Nephron progenitor cell (in vitro differentiated cells): ENCODE data around the gene SPAG16.

Experiments
- DNase-seq: peaks from one replicate; pipeline ENCODE4 v3.0.0; 2021
- H3K27ac Mint-ChIP-seq: 2 replicates; pipeline ENCODE4 v1.8.0; 2021; ENCODE audit warnings: mild to moderate bottlenecking, moderate library complexity, mixed read lengths
- H3K27me3 Mint-ChIP-seq: 2 replicates; pipeline ENCODE4 v1.8.0; 2021; ENCODE audit warnings: mild to moderate bottlenecking, low read depth, mixed read lengths; ENCODE audit not compliant: poor library complexity
- H3K36me3 Mint-ChIP-seq: 2 replicates; pipeline ENCODE4 v1.8.0; 2021; ENCODE audit warnings: low read depth, mixed read lengths
- H3K4me1 Mint-ChIP-seq: 2 replicates; pipeline ENCODE4 v1.8.0; 2021; ENCODE audit warnings: mixed read lengths
- H3K4me3 Mint-ChIP-seq: 2 replicates; pipeline ENCODE4 v1.8.0; 2021; ENCODE audit warnings: mild to moderate bottlenecking, moderate library complexity, mixed read lengths
- H3K9me3 Mint-ChIP-seq: 2 replicates; pipeline ENCODE4 v1.8.0; 2021; ENCODE audit warnings: mild to moderate bottlenecking, moderate library complexity, mixed read lengths
- TF ChIP-seq, protein P1 (sequence below): fragments of 200-600 bp; sonication (generic); IDR thresholded peaks from 2 replicates; pipeline ENCODE4 v1.5.0; 2021; ENCODE audit warnings: antibody characterized with exemption

The SPAG16 gene

GRCh38 chr2:214311031-214311533, 1026.8 kb downstream of the SPAG16 start:
- no peaks in the 10 kb centered on the region for H3K4me1 Mint-ChIP-seq
- DNase-seq, result no peak

GRCh38 chr2:214311931-214312749, 1027.9 kb downstream of the SPAG16 start:
- TF ChIP-seq, protein P1, sequence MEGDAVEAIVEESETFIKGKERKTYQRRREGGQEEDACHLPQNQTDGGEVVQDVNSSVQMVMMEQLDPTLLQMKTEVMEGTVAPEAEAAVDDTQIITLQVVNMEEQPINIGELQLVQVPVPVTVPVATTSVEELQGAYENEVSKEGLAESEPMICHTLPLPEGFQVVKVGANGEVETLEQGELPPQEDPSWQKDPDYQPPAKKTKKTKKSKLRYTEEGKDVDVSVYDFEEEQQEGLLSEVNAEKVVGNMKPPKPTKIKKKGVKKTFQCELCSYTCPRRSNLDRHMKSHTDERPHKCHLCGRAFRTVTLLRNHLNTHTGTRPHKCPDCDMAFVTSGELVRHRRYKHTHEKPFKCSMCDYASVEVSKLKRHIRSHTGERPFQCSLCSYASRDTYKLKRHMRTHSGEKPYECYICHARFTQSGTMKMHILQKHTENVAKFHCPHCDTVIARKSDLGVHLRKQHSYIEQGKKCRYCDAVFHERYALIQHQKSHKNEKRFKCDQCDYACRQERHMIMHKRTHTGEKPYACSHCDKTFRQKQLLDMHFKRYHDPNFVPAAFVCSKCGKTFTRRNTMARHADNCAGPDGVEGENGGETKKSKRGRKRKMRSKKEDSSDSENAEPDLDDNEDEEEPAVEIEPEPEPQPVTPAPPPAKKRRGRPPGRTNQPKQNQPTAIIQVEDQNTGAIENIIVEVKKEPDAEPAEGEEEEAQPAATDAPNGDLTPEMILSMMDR, result no peak
- peaks cover 4% of the 10 kb centered on the region for H3K9me3 Mint-ChIP-seq
- no peaks in the 10 kb centered on the region for H3K36me3 Mint-ChIP-seq
- no peaks in the 10 kb centered on the region for H3K4me1 Mint-ChIP-seq
- no peak overlapping the region for H3K4me3 Mint-ChIP-seq
- H3K27me3 Mint-ChIP-seq, result no peaks in the 10 kb centered on the region
- no peak overlapping the region for H3K27ac Mint-ChIP-seq
- no peak for DNase-seq

More at GRCh38 chr2:214311031-214311533, 1026.8 kb downstream of the SPAG16 start:
- no peak overlapping the region for H3K27ac Mint-ChIP-seq
- peaks cover 14% of the 10 kb centered on the region for H3K9me3 Mint-ChIP-seq
- TF ChIP-seq, protein P1, result no peak
- no peaks in the 10 kb centered on the region for H3K36me3 Mint-ChIP-seq
- H3K27me3 Mint-ChIP-seq, result no peaks in the 10 kb centered on the region
- no peak overlapping the region for H3K4me3 Mint-ChIP-seq

- Mint-ChIP-seq H3K4me1 (no peaks in the 10 kb centered on the region), H3K4me3 (no peak overlapping the region), H3K36me3 (no peaks in the 10 kb centered on the region), H3K9me3 (no peaks in the 10 kb centered on the region), H3K27ac (no peak overlapping the region), H3K27me3 (no peaks in the 10 kb centered on the region)
- DNase-seq, result no peak
- TF ChIP-seq, protein P1, result no peak
These were observed 1031.1 kb downstream of the SPAG16 start for GRCh38 chr2:214315324-214315723.

DNA sequence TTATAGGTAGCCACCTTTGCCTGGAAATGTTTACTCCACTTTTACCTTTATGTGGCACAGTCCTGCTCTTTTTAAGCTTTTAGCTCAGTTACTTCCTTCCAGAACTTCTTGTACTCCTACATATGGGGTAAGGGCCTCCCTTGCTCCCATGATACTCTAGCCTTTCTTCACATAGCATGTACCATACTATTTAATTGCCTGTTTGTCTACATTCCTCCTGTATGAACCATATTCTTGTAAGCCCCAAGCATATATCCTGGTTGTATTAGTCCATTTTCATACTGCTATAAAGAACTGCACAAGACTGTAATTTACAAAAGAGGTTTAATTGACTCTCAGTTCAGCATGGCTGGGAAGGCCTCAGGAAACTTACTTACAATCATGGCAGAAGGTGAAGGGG, 1035.9 kb downstream of the SPAG16 start:
- Mint-ChIP-seq H3K27me3 (no peaks in the 10 kb centered on the region), H3K9me3 (no peaks in the 10 kb centered on the region), H3K27ac (no peak overlapping the region), H3K4me1 (no peaks in the 10 kb centered on the region), H3K36me3 (no peaks in the 10 kb centered on the region), H3K4me3 (no peak overlapping the region)
- TF ChIP-seq, protein P1, result no peak
- no peak for DNase-seq

DNA sequence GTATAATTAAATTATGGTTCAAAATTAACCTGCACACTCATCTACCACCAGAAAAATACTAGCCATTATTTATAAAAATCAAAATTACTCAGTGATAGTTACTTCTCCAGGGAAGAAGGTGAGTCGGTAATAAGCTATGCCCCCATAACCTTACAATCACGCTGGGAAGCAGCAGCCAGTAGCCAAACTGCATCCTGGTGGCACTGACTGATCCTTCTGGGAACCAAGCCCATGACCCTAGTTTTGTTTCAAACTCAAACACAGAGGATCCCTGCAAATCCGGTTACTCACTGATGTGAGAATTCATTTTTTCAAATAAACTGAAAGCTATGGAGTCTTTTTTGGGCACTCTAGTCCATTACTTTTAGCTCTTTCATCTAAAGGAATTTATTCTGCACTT, 1038.4 kb downstream of the SPAG16 start:
- Mint-ChIP-seq H3K4me3 (no peak overlapping the region), H3K27ac (no peak overlapping the region), H3K36me3 (no peaks in the 10 kb centered on the region), H3K9me3 (no peaks in the 10 kb centered on the region), H3K4me1 (no peaks in the 10 kb centered on the region), H3K27me3 (no peaks in the 10 kb centered on the region)
- no peak for DNase-seq
- TF ChIP-seq, protein P1, result no peak

- H3K27ac Mint-ChIP-seq, result no peak overlapping the region
- H3K4me1 Mint-ChIP-seq, result no peaks in the 10 kb centered on the region
- no peak for DNase-seq
- no peak overlapping the region for H3K4me3 Mint-ChIP-seq
- peaks cover 4% of the 10 kb centered on the region for H3K27me3 Mint-ChIP-seq
- H3K36me3 Mint-ChIP-seq, result no peaks in the 10 kb centered on the region
- TF ChIP-seq, protein P1, result no peak
- H3K9me3 Mint-ChIP-seq, result no peaks in the 10 kb centered on the region
These were observed 1041.1 kb downstream of the SPAG16 start for GRCh38 chr2:214325404-214325803.
